ENCODE results near the gene PDCL2. TPM values are rescaled to one million over a fixed set of nuclear protein-coding genes. Genes with fewer than 3 reads are reported as not detected.

PDCL2 gene
- polyA plus RNA-seq, 6 donors from 2014 or later: not detected

DNA sequence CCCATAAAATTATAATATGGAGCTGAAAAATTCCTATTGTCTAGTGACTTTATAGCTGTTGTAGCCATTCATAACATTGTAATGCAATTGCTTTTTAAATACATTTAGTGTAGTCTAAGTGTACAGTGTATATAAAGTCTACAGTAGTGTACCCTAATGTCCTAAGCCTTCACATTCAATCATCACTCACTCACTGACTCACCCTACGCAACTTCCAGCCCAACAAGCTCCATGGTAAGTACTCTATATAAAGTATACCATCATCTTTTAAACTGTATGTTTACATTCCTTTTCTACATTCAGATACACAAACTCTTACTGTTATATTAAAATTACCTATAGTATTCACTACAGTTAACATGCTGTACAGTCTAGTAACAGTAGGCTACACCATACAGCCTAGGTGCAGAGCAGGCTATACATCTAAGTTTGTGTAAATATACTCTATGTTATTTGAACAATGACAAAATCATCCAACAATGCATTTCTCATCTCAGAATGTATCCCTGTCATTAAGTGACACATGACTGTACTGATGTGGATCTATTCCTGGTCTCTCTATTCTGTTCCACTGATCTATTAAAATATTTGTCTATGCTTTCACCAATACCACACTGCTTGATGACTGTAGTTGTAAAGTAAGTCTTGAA, 79.0 kb downstream of the PDCL2 start:
- peaks cover 0 to 17% (median 3%) of the 10 kb centered on the region in 7 donors for H3K9me3 Mint-ChIP-seq
- H3K4me3 Mint-ChIP-seq: no peak overlapping the region
- peak overlapping the region in 2 of 6 donors; percentile 21 to 58 for H3K27ac Mint-ChIP-seq
- H3K36me3 Mint-ChIP-seq: peaks cover 0 to 11% of the 10 kb centered on the region in 2 donors
- no peaks in the 10 kb centered on the region for H3K27me3 Mint-ChIP-seq
- H3K4me1 Mint-ChIP-seq: peaks cover 21 to 27% (median 22%) of the 10 kb centered on the region in 3 donors
- ATAC-seq (ENCODE audit: low read depth in 2 of 2) (no peak), DNase-seq (no peak)

DNA sequence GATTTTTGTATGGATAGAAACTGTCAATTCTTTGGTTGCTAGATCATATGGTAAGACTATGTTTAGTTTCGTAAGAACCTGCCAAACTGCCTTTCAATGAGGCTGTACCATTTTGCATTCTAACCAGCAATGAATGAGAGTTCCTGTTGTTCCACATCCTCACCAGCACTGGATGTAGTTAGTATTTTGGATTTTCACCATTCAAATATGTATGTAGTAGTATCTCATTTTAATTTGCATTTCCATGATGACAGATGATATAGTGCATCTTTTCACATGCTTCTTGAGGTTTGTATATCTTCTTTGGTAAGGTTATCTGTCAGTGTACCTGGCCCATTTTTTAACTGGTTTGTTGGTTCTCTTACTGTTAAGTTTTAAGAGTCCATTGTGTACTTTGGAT, 80.0 kb downstream of the PDCL2 start:
- no peak overlapping the region for H3K27ac Mint-ChIP-seq
- peaks cover 21 to 27% (median 22%) of the 10 kb centered on the region in 3 donors for H3K4me1 Mint-ChIP-seq
- ATAC-seq (ENCODE audit: low read depth in 2 of 2) (no peak), DNase-seq (no peak)
- H3K4me3 Mint-ChIP-seq: no peak overlapping the region
- peaks cover 0 to 17% (median 3%) of the 10 kb centered on the region in 7 donors for H3K9me3 Mint-ChIP-seq
- no peaks in the 10 kb centered on the region for H3K27me3 Mint-ChIP-seq
- H3K36me3 Mint-ChIP-seq: peaks cover 0 to 11% of the 10 kb centered on the region in 2 donors

DNA sequence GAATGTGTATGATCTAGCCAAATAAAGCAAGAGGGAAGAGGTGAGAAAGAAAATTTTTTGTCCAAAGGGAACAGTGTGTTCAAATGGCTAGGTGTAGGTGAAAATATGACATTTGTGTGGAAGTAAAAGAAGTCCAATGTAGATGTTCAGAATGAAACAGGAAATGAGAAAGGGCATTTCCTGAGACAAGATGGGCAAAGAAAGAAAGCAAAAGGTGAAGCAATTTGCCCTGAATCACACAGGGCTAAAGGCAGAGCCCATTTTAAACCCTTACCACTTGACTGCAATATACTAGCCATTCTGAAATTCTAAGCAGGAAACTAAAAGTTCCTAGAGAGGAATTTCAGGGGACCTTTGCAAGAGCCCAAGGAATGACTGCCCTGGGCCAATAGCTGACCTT, 81.4 kb downstream of the PDCL2 start:
- Mint-ChIP-seq H3K27me3 (no peaks in the 10 kb centered on the region), H3K27ac (peak overlapping the region in 2 of 6 donors; percentile 33 to 80), H3K9me3 (peaks cover 0 to 17% (median 3%) of the 10 kb centered on the region in 7 donors), H3K36me3 (peaks cover 0 to 11% of the 10 kb centered on the region in 2 donors), H3K4me3 (no peak overlapping the region), H3K4me1 (peaks cover 21 to 23% (median 22%) of the 10 kb centered on the region in 3 donors)
- DNase-seq (no peak), ATAC-seq (ENCODE audit: low read depth in 2 of 2) (no peak)

DNA sequence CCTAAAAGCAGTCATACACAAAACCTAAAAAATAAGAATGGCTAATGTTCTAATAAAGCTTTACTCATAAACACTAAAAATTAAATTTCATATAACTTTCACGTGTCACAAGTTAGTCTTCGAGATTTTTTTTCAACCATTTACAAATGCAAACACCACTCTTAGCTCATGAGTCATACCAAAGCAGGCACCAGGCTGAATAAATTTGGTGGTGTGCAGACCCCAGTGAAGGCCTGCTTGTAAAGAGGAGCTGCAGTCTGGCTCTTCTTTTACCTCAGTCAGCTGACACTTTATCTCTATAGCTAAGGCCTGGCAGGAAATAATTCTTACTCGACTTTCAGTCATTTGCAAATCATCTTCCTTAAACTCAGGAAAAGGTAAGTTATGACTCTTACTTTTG, 82.8 kb downstream of the PDCL2 start:
- peaks cover 0 to 17% (median 3%) of the 10 kb centered on the region in 7 donors for H3K9me3 Mint-ChIP-seq
- H3K36me3 Mint-ChIP-seq: peaks cover 0 to 11% of the 10 kb centered on the region in 2 donors
- H3K27me3 Mint-ChIP-seq: no peaks in the 10 kb centered on the region
- no peak for DNase-seq
- ATAC-seq (ENCODE audit: low read depth in 2 of 2): no peak
- H3K4me3 Mint-ChIP-seq: no peak overlapping the region
- H3K27ac Mint-ChIP-seq: no peak overlapping the region
- H3K4me1 Mint-ChIP-seq: peaks cover 21 to 23% (median 22%) of the 10 kb centered on the region in 3 donors

DNA sequence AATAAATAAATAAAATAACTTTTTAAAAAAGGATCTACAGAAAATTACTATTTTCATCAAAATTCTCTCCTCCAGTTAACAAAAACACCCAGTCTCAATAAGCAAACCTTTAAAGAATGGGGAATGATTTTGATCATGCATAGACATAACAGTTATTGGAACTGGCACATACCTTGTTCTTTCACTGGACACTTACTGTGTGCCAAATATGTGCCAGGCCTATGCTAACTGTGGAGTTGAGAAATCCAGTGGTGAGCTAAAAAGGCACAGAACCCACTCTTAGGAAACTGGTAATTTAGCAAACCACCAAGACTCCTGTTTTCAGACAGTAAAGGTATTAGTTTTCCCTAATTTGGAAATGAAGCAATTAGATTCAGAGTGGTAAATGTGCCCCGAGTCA, 84.4 kb downstream of the PDCL2 start:
- DNase-seq: no peak
- no peak overlapping the region for H3K27ac Mint-ChIP-seq
- peaks cover 21 to 26% (median 22%) of the 10 kb centered on the region in 3 donors for H3K4me1 Mint-ChIP-seq
- peaks cover 0 to 7% (median under 1%) of the 10 kb centered on the region in 7 donors for H3K9me3 Mint-ChIP-seq
- no peaks in the 10 kb centered on the region for H3K27me3 Mint-ChIP-seq
- ATAC-seq (ENCODE audit: low read depth in 2 of 2): no peak
- no peak overlapping the region for H3K4me3 Mint-ChIP-seq
- peaks cover 0 to 5% of the 10 kb centered on the region in 2 donors for H3K36me3 Mint-ChIP-seq

Other genes starting within 250 kb of the PDCL2 start
- 1 to 10 TPM; 3.9 to 9.6 (median 5.5) TPM for gene SRD5A3, start 246.0 kb downstream of the PDCL2 start, polyA plus RNA-seq (ENCODE audit: low read depth in 6 of 6)
- 10 to 100 TPM; 38.0 to 67.3 (median 51.7) TPM for gene TMEM165, start 196.3 kb downstream of the PDCL2 start, polyA plus RNA-seq (ENCODE audit: low read depth in 6 of 6)
- gene CLOCK, start 45.3 kb downstream of the PDCL2 start, polyA plus RNA-seq (ENCODE audit: low read depth in 6 of 6): 1 to 10 TPM; 1.3 to 6.0 (median 4.7) TPM
- not detected for gene NMU, start 44.1 kb upstream of the PDCL2 start, polyA plus RNA-seq (ENCODE audit: low read depth in 6 of 6)
- not detected for gene EXOC1L, start 227.5 kb upstream of the PDCL2 start, polyA plus RNA-seq (ENCODE audit: low read depth in 6 of 6)